Activated CD4-positive, alpha-beta T cell treated with anti-CD3 and anti-CD28 coated beads, Interleukin-2, amount 50 U/mL, for 16 hours (primary cell): Measurements from ENCODE around the gene SULF2.

Source experiments
- DNase-seq: peaks from one replicate; pipeline ENCODE4 v3.0.0-alpha.2; 2020

Gene SULF2

GRCh38 chr20:47682028-47682783, 103.1 kb downstream of the SULF2 start:
- no peak for DNase-seq

GRCh38 chr20:47680804-47681529, 104.3 kb downstream of the SULF2 start:
- no peak for DNase-seq

- no peak for DNase-seq
Measured at GRCh38 chr20:47679462-47679861, 105.8 kb downstream of the SULF2 start.

GRCh38 chr20:47678536-47678935, 106.7 kb downstream of the SULF2 start:
- DNase-seq = no peak

GRCh38 chr20:47677635-47678453, 107.4 kb downstream of the SULF2 start:
- DNase-seq = peak; percentile 60

GRCh38 chr20:47676912-47677634, 108.2 kb downstream of the SULF2 start:
- no peak for DNase-seq

- no peak for DNase-seq
Measured at GRCh38 chr20:47676219-47676721, 109.0 kb downstream of the SULF2 start.

- no peak for DNase-seq
Measured at GRCh38 chr20:47675190-47676142, 109.8 kb downstream of the SULF2 start.

GRCh38 chr20:47674686-47675085, 110.6 kb downstream of the SULF2 start:
- DNase-seq = no peak

GRCh38 chr20:47674145-47674544, 111.1 kb downstream of the SULF2 start:
- DNase-seq = no peak

- no peak for DNase-seq
Measured at GRCh38 chr20:47673671-47673955, 111.7 kb downstream of the SULF2 start.

GRCh38 chr20:47672886-47673670, 112.2 kb downstream of the SULF2 start:
- no peak for DNase-seq

- no peak for DNase-seq
Measured at GRCh38 chr20:47672166-47672565, 113.1 kb downstream of the SULF2 start.

- no peak for DNase-seq
Measured at GRCh38 chr20:47670913-47671312, 114.4 kb downstream of the SULF2 start.

- DNase-seq = no peak
Measured at GRCh38 chr20:47669927-47670890, 115.1 kb downstream of the SULF2 start.

GRCh38 chr20:47669489-47669888, 115.8 kb downstream of the SULF2 start:
- no peak for DNase-seq

- no peak for DNase-seq
Measured at GRCh38 chr20:47669152-47669425, 116.2 kb downstream of the SULF2 start.

GRCh38 chr20:47668313-47669151, 116.7 kb downstream of the SULF2 start:
- no peak for DNase-seq
